AG09309 (cell line): Measurements from ENCODE around the gene GPSM1.

Experiments
- DNase-seq: peaks from one replicate; pipeline ENCODE4 v3.0.0-alpha.2; 2010; ENCODE audit warnings: low read depth
- H3K4me3 ChIP-seq: 2 replicates; pipeline ENCODE4 v1.5.1; 2011; ENCODE audit warnings: mild to moderate bottlenecking, low read depth, low read length, moderate library complexity; ENCODE audit not compliant: control insufficient read depth
- CTCF ChIP-seq: IDR thresholded peaks from 2 replicates; pipeline ENCODE4 v1.5.1; 2011; ENCODE audit warnings: mild to moderate bottlenecking, low read depth, low read length, inconsistent platforms; ENCODE audit not compliant: insufficient read depth, control insufficient read depth; ENCODE audit errors: missing control alignments

Gene GPSM1

DNA sequence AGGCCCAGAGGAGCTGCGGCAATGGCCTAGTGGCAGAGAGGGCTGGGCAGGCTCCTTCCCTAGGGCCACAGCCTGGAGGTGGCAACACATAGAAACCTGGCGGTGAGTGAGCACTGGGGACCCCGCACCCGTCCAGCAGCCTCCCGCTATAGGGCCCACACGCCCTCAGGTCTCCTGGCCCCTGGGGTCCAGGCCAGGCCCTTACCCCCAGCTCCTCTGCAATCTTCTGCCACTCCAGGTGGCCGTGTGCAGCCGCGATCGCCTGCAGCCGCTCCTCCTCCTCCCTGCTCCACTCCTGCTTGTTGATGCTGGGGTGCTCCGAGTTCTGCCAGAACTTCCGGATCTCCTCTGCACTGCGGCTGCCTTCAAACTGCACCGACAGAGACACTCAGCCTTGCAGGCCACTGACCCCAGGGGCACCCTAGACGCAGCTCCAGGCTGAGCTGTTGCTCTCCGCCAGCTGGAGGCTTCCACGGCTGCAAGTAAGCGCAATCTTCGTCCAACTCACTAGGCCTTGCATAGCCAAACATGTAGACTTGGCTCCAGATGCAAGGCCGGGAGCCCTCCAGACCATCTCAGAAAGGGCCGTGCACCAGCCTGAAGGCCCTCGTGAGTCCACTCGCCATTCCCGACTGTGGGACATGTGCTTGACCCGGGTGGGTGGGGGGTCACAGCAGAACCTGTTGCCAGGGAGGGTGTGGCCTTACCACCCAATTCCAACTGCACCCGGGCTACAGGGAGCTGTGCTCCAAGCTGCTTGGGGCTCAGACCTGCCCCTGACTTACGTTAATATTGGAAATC is 64.6 kb downstream of the GPSM1 start:
- no peak for TF ChIP-seq CTCF
- no peak for DNase-seq
- H3K4me3 ChIP-seq: no peak overlapping the region

- DNase-seq: no peak
- H3K4me3 ChIP-seq: no peak overlapping the region
- no peak for TF ChIP-seq CTCF
These were observed 65.5 kb downstream of the GPSM1 start for GRCh38 chr9:136392538-136393449.

DNA sequence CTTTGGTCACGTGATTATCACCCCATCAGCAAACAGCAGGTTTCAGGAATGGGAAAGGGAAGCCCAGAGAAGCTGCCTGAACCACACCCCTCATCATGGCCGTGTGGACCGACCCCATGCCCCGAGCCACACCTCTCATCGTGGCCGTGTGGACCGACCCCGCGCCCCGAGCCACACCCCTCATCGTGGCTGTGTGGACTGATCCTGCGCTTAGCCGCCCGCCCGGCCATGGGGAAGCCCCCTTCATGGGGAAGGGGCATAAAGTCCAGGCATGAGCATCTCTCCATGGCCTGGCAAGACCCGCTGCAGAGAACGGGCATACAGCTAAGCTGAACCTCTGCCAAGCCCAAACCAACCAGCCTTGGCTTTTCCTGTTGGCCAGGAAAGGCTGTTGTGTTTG is 66.2 kb downstream of the GPSM1 start:
- DNase-seq: no peak
- TF ChIP-seq CTCF: no peak
- no peak overlapping the region for H3K4me3 ChIP-seq

DNA sequence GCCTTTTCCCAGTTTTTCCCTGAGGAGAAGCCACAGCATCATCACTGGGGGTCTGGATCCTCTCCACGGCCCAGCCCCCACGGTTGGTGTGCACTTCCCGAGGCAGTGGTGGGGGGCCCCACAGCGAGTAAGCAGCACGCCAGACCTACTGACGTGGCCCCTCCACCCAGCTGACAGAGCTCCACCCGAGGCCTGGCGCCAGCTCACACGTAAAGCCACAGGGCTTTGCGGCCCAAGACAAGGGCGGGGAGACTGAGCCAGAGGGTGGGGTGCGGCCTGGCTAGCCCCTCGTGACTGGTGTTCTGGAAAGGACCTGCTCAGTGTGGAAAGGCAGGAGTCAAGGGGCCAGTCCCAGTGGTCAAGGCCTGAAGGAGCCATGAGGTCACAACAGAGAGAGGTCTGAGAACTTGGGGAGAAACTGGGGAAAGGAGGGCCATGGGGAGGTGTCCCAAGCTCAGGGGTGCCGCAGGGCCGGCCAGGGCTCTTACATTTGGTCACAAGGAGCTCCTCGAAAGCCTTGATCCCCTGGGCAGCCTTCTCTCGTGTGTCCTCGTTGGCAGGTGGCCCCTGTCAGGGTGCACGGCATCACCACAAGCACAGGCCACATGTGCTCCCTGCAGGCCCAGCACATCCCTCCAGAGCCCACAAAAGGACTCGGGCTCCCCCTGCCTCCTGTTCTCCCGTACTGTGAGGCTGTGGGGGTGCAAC is 67.1 kb downstream of the GPSM1 start:
- TF ChIP-seq CTCF: no peak
- DNase-seq: no peak
- no peak overlapping the region for H3K4me3 ChIP-seq

DNA sequence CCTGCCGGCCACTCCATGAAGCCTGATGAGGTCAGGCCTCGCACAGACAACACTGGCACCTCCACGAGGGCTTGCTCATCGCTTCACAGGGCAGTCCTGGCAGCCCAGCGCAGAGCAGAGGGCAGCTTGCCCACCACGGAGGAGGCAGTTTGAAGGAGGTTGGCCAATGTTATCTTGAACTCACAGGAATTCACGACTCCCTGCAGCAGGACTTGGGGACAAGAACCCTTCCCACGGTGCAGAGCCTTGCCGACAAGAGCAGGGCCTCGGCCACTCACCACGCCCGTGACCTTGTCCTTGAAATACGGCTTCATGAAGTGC is 67.6 kb downstream of the GPSM1 start:
- no peak for TF ChIP-seq CTCF
- no peak overlapping the region for H3K4me3 ChIP-seq
- DNase-seq: no peak
